Activated B cell treated with CpG ODN at 0.5 μM for 24 hours (primary cell): Measurements from ENCODE around the gene ZNF285. TPM values are rescaled to one million over a fixed set of nuclear protein-coding genes. Genes with fewer than 3 reads are reported as not detected.

Source experiments
- total RNA-seq: library from RNA; stranded (reverse); gene quantifications from 2 replicates; pipeline ENCODE4 v1.2.3, GENCODE V29; 2022

Gene ZNF285
- total RNA-seq, 1 donor from 2014 or later: 4.5 TPM

Other genes starting within 250 kb of the ZNF285 start
- 37.7 and 38.3 TPM in 2 replicates for gene ZNF226, start 236.5 kb downstream of the ZNF285 start, total RNA-seq
- 33.1 and 36.9 TPM in 2 replicates for gene ZNF227, start 189.1 kb downstream of the ZNF285 start, total RNA-seq
- 0.18 and 0.81 TPM in 2 replicates for gene ZNF233, start 141.7 kb downstream of the ZNF285 start, total RNA-seq
- 11.6 and 14.5 TPM in 2 replicates for gene ZNF235, start 96.6 kb downstream of the ZNF285 start, total RNA-seq
- 2.5 and 2.8 TPM in 2 replicates for gene ZNF112, start 44.9 kb downstream of the ZNF285 start, total RNA-seq
- gene ZNF229, start 46.9 kb upstream of the ZNF285 start, total RNA-seq: 3.1 and 3.7 TPM in 2 replicates
- 11.6 and 14.4 TPM in 2 replicates for gene ZNF180, start 98.9 kb upstream of the ZNF285 start, total RNA-seq
- gene CEACAM20, start 128.1 kb upstream of the ZNF285 start, total RNA-seq: not detected in 2 replicates
- not detected in 2 replicates for gene IGSF23, start 212.0 kb upstream of the ZNF285 start, total RNA-seq
- gene PVR, start 242.3 kb upstream of the ZNF285 start, total RNA-seq: 0.10 TPM in 1 of 2 replicates, not detected in the other